Measurements from ENCODE around the gene MRPL55.

Gene MRPL55

DNA sequence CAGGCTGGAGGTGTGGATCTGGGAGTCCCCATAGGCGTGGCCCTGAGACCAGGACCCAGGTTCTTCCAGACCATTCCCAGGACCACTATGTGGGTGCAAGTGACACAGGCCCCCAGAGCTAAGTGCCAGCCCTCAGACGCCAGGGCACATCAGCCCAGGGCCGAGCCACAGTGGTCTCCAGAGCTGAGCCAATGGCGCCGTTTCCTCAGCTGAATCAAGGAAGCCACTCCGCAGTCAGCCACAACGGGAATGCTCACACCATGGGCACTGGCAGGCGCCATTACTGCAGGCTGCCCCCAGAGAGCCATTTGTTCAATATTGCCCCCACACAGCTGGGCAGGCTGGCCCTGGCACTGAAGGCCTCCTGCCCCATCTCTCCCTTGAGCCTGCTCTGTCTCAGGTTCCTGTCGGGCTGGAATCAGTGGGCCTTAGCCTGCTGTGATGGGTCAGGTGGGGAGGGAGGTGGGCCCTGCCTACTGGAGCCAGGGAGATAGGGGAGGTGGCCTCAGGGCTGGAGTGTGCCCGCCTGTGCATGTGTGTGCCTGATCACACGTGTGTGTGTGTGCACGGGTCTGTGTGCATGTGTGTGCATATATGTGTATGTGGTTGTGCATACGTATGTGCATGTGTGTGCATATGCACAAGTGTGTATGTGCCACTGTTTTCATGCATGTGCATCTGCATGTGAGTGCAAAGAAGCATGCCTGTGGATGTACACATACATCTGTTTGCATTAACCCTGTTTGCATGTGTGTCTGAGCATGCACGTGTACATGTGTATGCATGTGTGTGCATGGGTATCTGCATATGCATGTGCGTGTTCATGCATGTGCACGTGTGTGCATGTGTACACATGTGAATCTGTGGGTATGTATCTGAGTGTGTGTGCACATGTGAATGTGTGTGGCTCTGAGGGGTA is 46.8 kb upstream of the MRPL55 start:
- TF ChIP-seq ZFP3 (CRISPR knock-in tag; IDR thresholded peaks at IDR 0.05) (no peak), TCF4 (CRISPR knock-in tag; IDR thresholded peaks at IDR 0.05; ENCODE audit: borderline replicate concordance) (no peak), CSDC2 (CRISPR knock-in tag; IDR thresholded peaks at IDR 0.05) (no peak), PATZ1 (CRISPR knock-in tag; IDR thresholded peaks at IDR 0.05; ENCODE audit: borderline replicate concordance) (no peak), ZNF70 (CRISPR knock-in tag; IDR thresholded peaks at IDR 0.05) (no peak), CREB5 (CRISPR knock-in tag; IDR thresholded peaks at IDR 0.05; ENCODE audit: low read depth) (no peak), ESRRG (CRISPR knock-in tag; IDR thresholded peaks at IDR 0.05) (no peak), PPARA (CRISPR knock-in tag; IDR thresholded peaks at IDR 0.05; ENCODE audit: borderline replicate concordance) (no peak), ZC3H10 (CRISPR knock-in tag; IDR thresholded peaks at IDR 0.05) (no peak), OSR1 (CRISPR knock-in tag; IDR thresholded peaks at IDR 0.05) (no peak), ZFP30 (CRISPR knock-in tag; IDR thresholded peaks at IDR 0.05) (no peak), ARNTL (CRISPR knock-in tag; IDR thresholded peaks at IDR 0.05; ENCODE audit: borderline replicate concordance, low read depth) (no peak), GLIS3 (CRISPR knock-in tag; IDR thresholded peaks at IDR 0.05) (no peak), ZNF8 (CRISPR knock-in tag; IDR thresholded peaks at IDR 0.05) (no peak), RARB (CRISPR knock-in tag; IDR thresholded peaks at IDR 0.05) (no peak), ZNF565 (CRISPR knock-in tag; conservative IDR thresholded peaks at IDR 0.05; ENCODE audit: low read depth) (no peak), SNAI2 (CRISPR knock-in tag; IDR thresholded peaks at IDR 0.05) (no peak)
- TF ChIP-seq, protein P1, sequence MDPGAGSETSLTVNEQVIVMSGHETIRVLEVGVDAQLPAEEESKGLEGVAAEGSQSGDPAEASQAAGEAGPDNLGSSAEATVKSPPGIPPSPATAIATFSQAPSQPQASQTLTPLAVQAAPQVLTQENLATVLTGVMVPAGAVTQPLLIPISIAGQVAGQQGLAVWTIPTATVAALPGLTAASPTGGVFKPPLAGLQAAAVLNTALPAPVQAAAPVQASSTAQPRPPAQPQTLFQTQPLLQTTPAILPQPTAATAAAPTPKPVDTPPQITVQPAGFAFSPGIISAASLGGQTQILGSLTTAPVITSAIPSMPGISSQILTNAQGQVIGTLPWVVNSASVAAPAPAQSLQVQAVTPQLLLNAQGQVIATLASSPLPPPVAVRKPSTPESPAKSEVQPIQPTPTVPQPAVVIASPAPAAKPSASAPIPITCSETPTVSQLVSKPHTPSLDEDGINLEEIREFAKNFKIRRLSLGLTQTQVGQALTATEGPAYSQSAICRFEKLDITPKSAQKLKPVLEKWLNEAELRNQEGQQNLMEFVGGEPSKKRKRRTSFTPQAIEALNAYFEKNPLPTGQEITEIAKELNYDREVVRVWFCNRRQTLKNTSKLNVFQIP (CRISPR knock-in tag; IDR thresholded peaks at IDR 0.05; ENCODE audit: borderline replicate concordance, low read depth), result no peak
- TF ChIP-seq, protein P2, sequence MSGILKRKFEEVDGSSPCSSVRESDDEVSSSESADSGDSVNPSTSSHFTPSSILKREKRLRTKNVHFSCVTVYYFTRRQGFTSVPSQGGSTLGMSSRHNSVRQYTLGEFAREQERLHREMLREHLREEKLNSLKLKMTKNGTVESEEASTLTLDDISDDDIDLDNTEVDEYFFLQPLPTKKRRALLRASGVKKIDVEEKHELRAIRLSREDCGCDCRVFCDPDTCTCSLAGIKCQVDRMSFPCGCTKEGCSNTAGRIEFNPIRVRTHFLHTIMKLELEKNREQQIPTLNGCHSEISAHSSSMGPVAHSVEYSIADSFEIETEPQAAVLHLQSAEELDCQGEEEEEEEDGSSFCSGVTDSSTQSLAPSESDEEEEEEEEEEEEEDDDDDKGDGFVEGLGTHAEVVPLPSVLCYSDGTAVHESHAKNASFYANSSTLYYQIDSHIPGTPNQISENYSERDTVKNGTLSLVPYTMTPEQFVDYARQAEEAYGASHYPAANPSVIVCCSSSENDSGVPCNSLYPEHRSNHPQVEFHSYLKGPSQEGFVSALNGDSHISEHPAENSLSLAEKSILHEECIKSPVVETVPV (CRISPR knock-in tag; IDR thresholded peaks at IDR 0.05), result no peak
- TF ChIP-seq, protein P3, sequence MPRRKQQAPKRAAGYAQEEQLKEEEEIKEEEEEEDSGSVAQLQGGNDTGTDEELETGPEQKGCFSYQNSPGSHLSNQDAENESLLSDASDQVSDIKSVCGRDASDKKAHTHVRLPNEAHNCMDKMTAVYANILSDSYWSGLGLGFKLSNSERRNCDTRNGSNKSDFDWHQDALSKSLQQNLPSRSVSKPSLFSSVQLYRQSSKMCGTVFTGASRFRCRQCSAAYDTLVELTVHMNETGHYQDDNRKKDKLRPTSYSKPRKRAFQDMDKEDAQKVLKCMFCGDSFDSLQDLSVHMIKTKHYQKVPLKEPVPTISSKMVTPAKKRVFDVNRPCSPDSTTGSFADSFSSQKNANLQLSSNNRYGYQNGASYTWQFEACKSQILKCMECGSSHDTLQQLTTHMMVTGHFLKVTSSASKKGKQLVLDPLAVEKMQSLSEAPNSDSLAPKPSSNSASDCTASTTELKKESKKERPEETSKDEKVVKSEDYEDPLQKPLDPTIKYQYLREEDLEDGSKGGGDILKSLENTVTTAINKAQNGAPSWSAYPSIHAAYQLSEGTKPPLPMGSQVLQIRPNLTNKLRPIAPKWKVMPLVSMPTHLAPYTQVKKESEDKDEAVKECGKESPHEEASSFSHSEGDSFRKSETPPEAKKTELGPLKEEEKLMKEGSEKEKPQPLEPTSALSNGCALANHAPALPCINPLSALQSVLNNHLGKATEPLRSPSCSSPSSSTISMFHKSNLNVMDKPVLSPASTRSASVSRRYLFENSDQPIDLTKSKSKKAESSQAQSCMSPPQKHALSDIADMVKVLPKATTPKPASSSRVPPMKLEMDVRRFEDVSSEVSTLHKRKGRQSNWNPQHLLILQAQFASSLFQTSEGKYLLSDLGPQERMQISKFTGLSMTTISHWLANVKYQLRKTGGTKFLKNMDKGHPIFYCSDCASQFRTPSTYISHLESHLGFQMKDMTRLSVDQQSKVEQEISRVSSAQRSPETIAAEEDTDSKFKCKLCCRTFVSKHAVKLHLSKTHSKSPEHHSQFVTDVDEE (CRISPR knock-in tag; IDR thresholded peaks at IDR 0.05), result no peak
- ATAC-seq, result no peak

DNA sequence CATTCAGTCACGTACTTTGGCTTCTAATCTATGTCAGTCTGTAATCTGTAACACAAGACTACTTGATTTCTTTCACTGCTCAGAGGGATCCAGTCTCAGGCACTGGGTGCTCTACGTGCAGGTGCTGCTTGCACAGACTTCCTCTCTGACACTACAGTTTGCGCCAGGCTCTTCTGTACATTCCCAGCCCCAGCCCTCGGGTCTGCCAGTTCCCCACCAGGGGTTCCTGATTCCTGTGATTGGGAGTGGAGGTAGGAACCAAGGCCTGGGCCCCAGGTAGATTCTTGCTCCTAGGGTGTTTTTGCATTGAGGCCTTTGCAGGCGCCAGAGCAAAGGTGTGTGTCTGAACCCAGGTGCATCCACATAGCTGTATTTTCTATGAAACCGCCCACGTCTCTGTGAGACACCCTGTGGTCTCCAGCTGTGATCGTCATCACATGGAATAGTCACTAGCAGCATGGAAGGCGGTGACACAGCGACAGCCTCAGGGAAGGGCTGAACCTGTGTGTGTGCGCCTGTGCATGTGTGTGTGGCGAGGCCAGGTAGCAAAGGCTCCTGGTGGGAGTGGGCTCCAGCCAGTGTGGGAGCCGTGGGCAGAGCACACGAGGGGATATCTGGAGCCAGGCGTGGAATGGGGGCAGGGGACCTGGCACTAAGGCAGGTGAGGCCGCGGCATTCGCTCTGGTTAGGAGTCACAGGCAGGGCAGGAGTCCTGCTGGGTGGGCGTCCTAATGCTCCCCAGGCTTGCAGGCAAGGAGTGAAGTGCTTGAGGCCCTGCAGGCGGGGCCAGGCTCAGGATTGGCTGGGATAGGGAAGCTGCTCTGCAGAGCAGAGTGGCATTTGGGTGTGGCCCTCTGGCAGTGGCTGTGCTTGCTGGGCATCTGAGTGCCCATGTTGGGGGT is 45.8 kb upstream of the MRPL55 start:
- no peak for ATAC-seq
- no peak for TF ChIP-seq CSDC2 (CRISPR knock-in tag; IDR thresholded peaks at IDR 0.05)
- TF ChIP-seq ZFP3 (CRISPR knock-in tag; IDR thresholded peaks at IDR 0.05), result no peak
- no peak for TF ChIP-seq ZC3H10 (CRISPR knock-in tag; IDR thresholded peaks at IDR 0.05)
- no peak for TF ChIP-seq SNAI2 (CRISPR knock-in tag; IDR thresholded peaks at IDR 0.05)
- no peak for TF ChIP-seq ISL1 (CRISPR knock-in tag; IDR thresholded peaks at IDR 0.05)
- TF ChIP-seq GLIS3 (CRISPR knock-in tag; IDR thresholded peaks at IDR 0.05), result no peak
- TF ChIP-seq CREB5 (CRISPR knock-in tag; IDR thresholded peaks at IDR 0.05; ENCODE audit: low read depth), result no peak
- no peak for TF ChIP-seq TCF4 (CRISPR knock-in tag; IDR thresholded peaks at IDR 0.05; ENCODE audit: borderline replicate concordance)
- TF ChIP-seq RARB (CRISPR knock-in tag; IDR thresholded peaks at IDR 0.05), result no peak
- no peak for TF ChIP-seq TOX (CRISPR knock-in tag; IDR thresholded peaks at IDR 0.05; ENCODE audit: borderline replicate concordance)
- no peak for TF ChIP-seq ARNTL (CRISPR knock-in tag; IDR thresholded peaks at IDR 0.05; ENCODE audit: borderline replicate concordance, low read depth)
- no peak for TF ChIP-seq PPARA (CRISPR knock-in tag; IDR thresholded peaks at IDR 0.05; ENCODE audit: borderline replicate concordance)
- TF ChIP-seq, protein P1 (CRISPR knock-in tag; IDR thresholded peaks at IDR 0.05; ENCODE audit: borderline replicate concordance, low read depth), result no peak

All from SK-N-SH treated with all-trans-retinoic acid at 6 μM for 48 hours (cell line).